ENCODE measurements around the gene KRT3.

GRCh38 chr12:52802442-52802841 lies 6.5 kb upstream of the KRT3 start:
- TF ChIP-seq CTCF (IDR thresholded peaks at IDR 0.05) (no peak), POLR2AphosphoS5 (IDR thresholded peaks at IDR 0.05) (no peak)
